Activated CD4-positive, alpha-beta T cell treated with anti-CD3 and anti-CD28 coated beads, Interleukin-10, Interleukin-2, amounts not matched to agents 100 ng/mL and 50 ng/mL, durations not matched to agents 16 hours and 8 hours (primary cell): Measurements from ENCODE around the gene GPBAR1.
"Not testable (repeated sequence)": the region's sequence is repeated elsewhere in the genome, so short reads cannot be mapped to it uniquely, and the experiment has no call there.

Source experiments
- DNase-seq: peaks from one replicate; pipeline ENCODE4 v3.0.0-alpha.2; 2020

Gene GPBAR1

DNA sequence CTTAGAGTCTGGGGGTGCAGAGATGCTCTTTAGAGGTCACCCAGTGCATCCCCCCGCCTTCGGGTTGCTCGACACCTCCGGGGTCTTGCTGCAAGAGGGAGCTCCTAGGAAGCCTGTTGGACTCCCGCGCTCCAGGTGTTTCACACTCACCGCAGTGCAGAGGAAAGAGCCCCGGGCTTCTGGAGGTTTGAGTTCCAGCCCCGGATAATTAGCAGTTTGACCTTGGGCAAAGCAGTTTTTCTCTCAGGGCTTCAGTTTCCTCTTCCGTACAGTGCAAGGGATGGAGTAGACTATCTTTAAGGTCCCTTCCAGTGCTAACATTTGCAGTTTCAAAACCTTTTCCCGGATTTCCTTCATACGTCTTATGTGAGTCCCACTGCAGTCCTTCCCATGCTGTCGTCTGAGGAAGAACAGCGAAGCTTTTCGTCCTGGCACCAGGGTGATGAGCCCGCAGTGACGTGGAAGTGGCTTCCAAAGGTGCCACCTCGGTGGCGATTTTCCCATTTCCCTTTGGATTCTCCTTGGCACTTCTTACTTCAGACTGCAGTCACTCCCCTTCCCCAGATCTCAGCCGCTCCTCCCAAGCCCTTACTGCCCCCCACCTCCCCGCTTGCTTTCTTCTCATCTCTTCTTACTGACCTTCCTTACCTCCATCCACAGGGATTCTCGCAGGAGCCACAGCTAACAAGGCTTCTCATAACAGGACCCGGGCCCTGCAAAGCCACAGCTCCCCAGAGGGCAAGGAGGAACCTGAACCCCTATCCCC is 10.1 kb downstream of the GPBAR1 start:
- DNase-seq, result no peak

DNA sequence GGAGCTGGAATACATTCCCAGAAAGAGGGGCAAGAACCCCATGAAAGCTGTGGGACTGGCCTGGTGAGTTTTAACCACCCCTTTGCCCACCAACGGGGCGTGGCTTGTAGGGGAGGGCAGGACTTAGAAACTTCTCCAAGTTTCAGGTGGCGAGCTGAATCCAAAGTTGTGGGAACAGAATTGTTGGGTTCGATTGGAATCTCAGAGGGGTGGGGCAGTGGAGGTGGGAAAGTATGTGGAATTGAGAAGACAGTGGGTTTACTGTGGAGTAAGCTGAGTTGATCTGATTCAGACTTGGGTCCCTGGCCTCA is 10.6 kb downstream of the GPBAR1 start:
- DNase-seq, result no peak

DNA sequence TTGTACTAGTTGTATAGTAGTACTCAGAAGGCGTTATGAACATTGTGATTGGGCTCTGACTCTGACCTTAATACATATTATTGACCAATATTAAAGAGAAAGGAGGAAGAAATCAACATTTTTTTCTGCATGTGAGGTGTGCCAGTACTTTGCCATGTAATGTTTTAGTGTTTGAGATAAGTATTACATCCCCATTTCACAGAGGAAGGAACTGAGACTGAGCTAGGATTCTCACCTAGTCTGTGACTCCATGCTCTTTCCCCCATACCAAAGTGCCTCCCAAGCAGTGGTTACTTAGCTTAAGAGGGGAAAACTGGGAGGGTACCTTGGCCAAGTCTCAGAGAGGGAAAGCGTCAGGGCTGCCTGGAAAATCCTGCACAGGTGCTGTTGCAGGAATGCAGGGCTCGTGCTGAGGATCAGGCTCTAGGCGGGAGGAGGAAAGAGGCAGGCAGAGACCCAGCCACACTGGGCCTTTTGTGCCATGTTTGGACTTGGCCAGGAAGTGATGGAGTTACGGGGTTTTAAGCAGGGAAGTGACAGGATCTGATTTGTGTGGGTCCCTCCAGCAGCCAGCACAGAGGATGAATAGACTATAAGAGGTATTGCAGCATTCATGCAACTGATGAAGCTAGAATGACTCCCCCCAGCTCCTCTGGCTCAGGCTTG is 11.2 kb downstream of the GPBAR1 start:
- DNase-seq, result no peak

DNA sequence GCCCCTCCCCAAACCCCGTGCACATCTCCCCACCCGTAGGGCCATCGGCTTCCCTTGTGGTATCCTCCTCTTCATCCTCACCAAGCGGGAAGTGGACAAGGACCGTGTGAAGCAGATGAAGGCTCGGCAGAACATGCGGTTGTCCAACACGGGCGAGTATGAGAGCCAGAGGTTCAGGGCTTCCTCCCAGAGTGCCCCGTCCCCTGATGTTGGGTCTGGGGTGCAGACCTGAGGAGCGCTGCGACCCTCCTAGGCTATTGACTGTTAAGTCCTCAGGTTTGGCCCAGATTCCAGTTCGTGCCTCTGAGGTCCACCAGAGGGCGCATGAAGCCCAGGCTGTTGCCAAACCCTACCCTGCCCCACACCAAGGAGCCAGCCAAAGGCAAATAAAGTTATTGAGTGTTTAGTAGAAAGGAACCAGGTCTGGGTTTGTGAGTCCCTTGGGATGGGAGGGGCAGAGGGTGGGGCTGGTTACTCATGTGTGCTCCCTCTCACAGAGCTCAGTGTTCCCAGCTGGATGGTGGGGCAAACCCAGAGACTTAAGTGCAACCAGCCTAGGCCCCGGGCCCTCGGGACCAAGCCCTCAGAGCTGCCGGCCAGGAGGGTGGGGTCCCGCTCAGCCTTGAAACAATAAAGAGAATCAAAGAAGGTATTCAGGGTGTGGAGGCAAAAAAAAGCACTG is 11.9 kb downstream of the GPBAR1 start:
- DNase-seq, result peak; percentile 84

DNA sequence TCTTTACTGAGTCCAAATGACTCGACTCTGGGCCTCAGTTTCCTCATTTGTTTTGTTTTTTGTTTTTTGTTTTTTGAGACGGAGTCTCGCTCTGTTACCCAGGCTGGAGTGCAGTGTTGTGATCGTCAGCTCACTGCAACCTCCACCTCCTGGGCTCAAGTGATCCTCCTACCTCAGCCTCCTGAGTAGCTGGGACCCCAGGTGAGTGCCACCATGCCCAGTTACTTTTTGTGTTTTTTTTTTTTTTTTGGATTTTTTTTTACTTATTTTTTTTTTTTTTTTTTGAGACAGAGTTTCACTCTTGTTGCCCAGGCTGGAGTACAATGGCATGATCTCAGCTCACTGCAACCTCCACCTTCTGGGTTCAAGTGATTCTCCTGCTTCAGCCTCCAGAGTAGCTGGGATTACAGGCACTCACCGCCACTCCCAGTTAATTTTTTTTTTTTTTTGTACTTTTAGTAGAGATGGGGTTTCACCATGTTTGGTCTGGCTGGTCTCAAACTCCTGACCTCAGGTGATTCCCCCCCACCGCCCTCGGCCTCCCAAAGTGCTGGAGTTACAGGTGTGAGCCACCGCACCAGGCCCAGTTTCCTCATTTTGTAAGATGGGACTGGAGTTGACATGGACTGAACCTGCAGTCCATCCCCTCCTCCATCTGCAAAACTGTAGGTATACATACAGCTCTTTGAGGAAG is 12.5 kb downstream of the GPBAR1 start:
- not testable (repeated sequence) for DNase-seq

DNA sequence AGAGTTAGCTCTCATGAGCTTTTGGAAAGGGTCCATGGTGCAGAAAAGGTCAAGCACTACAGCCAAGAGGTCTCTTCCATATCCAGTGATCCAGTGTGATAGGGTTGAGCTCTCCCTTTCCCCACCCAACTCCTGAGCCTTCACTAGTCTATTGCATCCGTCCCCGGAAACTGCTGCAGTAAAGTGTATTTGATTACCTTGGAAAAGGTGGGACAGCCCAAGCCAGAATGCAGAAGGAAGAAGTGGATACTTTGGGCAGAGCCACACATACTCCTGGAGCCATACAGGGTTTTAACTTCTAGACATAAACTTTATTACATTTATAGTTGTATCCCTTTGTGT is 13.1 kb downstream of the GPBAR1 start:
- DNase-seq, result no peak

DNA sequence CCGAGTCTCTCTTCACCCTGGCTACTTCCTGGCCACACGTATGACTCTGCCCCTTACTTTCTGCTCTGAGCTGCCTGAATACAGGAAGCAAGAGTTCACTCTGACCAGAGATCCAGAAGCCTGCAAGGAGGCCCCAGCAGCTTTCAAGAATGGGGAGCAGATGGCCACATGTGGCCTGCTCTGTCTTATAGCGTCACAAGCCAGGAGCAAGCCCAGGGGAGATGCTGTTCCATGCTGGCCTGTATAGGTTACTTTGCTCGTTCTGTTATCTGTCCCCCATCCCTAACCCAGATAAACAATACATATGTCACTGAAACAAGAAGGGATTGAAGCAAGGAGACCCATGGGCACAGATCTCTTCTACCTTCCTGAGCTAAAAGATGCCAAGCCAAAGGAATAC is 13.8 kb downstream of the GPBAR1 start:
- DNase-seq, result no peak

DNA sequence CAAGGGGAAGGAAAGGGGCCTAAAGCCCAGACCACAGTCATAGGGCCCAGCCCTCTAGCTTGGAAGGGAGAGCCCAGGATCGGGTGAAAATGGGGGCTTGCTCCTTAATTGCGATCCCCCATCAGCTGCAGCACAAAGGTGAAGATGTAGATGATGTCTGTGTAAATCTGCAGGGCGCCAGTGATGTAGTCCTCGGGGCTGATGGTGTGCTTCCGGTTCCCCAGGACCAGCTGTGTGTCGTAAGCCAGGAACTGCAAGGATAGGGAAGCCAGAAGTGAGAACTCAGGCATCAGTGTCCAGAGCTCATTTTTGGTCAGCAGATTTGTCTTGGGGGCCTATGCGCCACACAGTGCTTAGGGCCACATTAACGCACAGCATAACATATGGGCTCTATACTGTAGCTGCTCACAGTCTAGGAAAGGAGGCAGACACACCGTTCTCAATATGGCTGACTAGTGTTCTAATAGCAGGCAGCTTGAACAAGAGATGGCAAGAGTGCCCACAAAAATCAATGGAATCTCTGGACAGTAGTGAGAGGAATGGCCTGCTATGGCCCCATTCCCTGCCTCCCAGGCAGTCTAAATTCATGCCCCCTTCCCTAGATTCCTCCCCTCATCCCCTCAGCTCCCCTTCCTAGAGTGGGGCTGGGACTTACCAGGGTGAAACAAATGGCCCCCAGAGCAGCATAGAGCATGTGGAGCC is 14.7 kb downstream of the GPBAR1 start:
- DNase-seq, result no peak

DNA sequence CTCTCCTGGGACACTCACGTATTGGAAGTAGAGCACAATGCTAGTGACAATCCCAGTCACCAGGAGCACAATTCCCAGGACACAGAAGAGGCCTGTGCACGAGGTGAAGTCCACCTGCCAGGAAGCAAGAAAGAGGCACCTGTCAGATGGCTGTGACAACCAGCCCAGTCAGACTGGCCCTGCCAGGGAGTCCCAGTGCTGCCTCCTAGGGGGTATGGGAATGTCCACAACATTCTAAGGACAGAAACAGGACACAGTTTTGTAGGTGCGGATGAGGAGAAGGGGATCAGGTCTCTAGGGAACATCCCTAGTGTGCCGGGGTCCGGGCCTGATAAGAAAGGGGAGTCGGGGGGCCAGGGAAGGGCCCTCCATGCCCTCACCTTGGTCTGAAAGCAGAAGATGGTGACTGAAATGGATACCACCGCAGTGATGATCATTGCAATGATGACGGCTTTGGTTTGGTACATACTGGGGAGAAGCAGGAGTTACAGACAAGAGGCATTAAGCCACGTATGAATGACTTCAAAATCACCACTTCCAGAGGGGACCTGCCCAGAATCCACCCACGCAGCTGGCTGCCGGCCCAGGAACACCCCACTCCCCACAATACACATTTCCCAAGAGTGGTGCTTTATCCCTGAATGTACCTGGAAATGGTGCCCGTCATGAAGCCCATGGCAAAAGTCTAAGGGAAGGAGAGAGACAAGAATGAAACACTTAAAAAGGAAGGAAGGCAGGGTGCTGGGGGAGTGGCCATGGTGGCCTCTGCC is 16.4 kb downstream of the GPBAR1 start:
- no peak for DNase-seq

DNA sequence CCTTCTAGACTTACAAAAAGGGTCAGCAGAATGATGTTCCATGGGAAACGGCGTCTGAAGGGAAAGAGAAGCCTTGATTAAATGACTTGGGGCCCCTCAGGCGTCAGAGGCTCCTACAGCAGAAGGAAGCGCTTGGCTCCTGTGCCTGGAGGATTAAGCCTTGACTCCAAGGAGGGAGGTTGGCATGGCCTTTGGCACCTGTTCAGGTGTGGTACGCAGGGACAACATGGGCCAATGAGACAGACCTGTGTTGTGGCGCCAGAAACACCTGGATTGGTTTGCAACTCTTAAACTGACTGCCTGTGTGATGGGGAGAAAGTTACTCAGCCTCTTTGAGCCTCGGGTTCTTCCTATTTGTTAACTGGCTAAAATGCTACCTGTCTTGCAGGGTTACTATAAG is 17.1 kb downstream of the GPBAR1 start:
- DNase-seq, result no peak

DNA sequence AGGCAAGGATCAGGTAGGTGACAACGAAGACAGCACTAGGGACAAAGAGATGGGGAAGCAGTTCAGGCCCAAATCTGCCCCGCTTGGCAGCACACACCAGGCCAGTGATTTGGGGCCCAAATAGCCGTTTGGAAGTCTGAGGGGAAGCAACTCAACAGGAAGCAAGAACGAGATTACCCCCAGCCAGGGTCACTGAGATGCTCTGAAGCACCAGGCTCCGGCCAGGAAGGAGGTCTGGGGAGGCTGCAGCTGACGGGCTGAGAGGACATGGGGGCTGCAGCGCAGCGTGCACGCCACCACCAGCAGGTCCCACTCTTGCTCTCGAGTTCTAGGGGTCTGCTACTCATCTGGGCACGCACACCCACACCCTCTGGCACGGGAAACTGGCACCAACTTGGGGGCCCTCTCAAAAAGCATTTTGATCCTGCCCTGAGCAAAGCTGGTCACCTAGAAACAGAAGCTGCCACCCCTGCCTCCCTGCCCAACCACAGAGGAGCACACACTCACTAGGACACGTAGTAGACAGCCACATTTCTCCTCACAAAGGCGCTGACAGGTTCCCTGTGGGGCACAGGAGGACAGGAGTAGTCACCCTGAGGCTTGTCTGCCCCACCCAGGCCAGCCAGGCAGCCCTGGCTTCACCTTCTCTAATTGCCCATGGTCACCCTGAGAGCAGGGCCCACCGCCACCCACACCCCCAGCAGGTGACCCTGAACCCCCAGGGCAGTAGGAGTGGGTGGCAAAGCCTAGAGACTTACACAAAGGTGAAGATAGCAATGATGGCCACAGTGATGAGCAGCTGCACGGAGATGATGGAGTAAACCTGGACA is 17.9 kb downstream of the GPBAR1 start:
- DNase-seq, result no peak

DNA sequence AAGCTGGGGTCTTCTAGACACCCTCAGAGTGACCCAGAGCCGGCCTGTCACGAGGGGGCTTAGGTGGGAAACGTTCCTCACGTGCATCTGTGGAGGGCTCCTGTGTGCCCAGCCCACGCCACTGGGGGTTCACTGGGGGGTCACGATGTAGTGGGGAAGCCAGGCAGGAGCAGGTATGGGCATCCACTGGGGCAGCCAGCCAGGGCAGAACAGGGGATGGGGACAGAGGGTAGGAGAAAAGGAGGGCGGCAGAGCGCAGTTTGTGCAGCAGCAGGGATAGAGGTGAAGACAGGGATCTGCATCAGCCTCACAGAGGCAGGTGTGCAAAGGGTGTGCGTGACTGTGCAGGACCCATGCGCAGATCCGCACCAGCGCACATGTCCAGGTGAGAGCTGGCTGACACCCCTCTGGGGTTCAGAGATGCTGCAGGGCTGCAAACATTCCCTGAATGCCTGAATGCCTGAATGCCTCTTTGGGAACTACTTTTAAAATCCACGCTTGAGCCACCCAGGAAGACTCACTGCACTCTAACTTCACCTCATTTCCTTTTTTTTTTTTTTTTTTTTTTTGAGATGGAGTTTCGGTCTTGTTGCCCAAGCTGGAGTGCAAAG is 19.6 kb downstream of the GPBAR1 start:
- no peak for DNase-seq

DNA sequence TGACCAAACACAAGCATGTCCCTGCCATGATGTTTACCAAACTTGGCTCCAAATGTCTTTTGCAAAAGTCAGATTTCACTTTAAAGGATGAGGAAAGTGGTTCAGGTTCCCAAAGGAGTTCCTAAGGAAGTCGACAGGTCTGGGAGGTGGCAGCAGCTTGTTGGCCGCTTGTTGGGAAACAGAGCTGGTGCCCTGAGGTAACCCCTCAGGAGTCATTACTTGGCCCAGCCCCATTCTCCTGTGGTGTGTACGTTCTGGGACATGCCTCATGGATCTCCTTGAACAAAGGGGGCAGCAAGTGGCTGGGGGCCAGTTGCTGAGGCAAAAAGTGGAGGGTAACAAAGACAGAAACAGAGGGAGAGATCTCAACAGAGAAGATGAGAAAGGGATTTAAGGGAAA is 20.6 kb downstream of the GPBAR1 start:
- no peak for DNase-seq

DNA sequence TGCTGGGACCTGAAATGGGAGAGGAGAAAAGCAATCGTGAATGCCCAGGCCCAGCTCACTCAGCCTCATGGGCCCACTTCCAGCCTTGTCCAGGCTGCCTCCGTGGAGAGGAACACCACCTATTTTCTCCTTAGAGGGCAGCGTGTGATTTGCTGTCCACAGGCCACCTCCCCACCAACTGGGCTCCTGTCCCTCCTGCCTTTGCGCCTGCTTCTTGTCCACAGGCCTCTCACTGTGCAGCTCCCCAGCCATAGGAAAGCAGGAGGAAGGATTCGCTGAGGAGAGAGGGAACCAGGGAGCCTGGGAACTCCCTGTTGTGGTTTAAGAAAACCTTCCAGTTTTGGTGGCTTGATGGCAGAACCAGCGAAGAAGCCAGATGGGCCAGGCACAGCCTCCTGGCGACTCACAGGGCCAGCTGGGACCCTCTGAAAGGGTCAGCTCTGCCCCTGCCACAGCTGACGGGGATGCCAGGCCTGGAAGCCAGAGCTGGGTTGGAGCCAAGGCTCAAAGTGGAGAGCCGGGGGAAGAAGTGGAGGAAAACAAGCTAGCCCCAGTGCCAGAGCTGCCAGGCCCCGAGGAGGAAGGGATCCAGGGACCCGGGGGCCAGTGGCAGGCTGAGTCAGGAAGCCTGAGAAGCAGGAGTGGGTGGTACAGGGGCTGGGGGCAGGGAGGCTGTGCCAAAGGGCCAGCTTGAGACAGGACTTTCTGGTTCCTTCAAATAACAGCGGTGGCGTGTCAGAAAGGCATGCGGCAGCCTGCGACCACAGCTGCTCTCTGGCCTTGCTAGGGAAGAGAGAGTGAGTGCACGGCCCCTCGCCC is 21.6 kb downstream of the GPBAR1 start:
- no peak for DNase-seq

DNA sequence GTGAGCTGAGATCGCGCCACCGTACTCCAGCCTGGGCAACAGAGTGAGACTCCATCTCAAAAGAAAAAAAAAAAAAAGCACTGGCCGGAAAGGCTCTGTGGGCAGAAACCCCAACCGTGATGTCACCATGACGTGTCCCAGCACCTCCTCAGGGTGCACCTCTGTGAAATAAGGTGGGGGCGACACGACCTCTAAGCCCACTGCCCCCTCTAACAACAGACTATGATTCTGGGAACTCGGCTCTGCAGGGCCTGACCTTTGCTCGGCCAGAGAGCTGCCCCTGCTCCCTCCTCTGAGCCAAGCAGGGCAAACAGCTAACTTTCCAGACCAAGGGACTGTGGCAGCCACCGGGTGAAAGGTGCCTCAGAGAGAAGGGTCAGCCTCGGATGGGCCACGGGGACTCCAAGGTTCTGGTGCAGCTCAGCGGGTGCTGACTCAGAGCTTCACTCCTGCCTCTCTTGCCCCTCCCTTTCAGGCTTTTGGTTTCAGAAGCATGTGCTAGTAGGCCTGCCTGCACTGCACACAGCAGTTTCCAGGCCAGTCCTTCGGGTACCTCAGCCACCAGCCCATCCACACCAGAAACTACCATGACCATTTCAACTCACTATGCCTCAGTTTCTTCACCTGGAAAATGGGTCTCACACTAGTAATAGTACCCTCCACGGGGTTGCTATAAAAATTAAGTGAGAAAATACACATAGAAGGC is 23.4 kb downstream of the GPBAR1 start:
- peak; percentile 90 for DNase-seq

DNA sequence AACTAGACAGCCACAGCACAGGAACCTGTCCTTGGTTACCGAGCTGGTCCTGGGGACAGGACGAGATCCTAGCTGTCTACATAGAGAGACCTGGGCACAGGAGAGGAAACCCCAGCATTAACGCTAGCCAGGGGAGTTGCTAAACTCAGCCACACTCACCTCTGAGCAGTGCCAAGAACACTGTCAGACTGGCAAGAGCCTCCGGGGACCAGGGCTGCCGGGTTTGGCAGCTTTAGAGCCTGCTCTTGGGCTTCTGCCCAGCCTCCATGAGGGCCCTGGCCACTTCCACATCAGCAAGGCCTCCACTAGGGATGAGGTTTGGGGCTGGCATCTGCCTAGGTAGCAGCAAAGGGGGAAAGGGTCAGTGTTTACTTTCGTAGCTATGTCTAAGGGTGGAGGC is 24.8 kb downstream of the GPBAR1 start:
- no peak for DNase-seq

DNA sequence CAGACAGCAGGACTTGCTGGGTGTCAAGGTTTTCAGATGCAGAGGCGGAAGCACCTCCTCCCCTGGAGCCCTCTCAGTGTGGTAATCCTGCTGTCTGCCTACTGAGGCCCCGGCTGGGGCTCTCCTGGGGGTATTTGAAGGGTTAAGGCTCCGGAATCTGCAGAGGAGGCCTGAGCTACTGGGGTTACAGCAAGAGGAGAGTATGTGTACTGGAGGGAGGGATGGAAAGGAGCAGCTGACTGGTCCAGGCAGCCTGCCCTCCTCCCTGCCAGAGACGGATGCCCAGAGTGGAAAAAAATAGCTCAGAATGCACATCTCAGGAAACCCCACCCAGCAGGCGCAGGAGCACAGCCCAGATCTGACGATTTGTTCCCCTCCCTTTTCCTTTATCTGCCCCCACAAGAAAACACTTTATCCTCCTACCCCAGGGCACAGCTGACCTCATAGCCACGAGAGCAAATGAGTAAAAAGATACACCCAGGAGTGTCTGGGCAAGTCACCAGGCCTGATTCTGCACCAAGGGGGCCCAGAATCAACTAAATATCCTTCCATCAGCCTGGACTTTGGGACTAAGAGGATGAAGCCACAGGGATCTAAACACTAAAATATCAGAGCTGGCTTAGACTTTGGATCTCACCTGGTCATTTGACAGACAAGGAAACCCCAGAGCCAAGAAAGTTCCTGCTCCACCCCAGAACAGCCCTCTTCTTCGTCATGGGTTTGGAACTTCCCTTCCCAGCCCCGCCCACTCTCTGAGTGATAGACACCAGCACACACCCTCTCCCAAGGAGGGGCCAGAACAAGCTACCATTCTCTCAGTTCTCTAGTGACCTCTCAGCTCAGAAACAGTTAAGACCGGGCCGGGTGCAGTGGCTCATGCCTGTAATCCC is 26.0 kb downstream of the GPBAR1 start:
- DNase-seq, result peak; percentile 90

DNA sequence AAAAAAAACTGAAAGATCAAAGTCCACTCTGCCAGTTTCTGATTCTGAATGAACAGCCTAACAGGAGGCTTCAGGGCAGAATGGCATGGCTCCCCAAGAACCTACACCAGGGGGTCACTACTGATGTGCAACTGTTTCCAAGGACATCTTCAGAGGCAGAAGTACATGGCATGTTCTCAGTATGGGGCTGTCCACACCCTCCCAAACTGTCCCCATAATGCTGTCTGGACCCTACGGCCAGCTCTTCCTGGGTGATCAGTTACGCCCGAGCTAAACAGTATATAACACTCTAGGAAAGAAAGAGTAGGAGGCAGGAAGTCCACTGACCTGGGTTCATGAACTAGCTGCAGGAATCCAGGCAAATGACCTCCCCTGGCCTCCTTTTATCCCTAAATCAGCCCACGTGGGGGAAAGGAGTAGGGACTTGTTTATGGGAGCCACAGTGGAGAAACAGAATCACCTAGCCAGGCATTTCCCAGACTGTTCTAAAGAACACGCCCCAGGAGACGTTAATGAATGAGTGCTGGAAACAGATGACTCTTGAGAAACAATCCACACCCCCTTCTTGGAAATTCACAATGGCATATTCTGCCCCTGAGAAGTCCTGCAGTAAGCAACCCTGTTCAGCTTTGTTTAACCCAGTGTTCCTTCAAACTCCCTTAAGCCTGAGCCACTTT is 29.0 kb downstream of the GPBAR1 start:
- DNase-seq, result no peak
